ENCODE results near the gene EXOSC2. TPM values are rescaled to one million over a fixed set of nuclear protein-coding genes. Genes with fewer than 3 reads are reported as not detected.

EXOSC2 gene
- total and polyA plus RNA-seq, 2 of the 8 experiments (the other 6 are each of a cell fraction or from before 2014, with no cell fraction given), result 47.8 to 93.6 TPM

- Histone ChIP-seq H3K79me1 (ENCODE audit: low read depth, low read length) (no peaks in the 10 kb centered on the region), H2AFZ (ENCODE audit: low read length) (no peak overlapping the region), H3K9ac (replicated peaks in 1 of 4; ENCODE audit: extremely low read depth in 1 of 4, low read depth in 3 of 4, low read length in 3 of 4) (no peak overlapping the region), H4K91ac (replicated peaks; ENCODE audit: insufficient read length, low read length) (no peak overlapping the region), H3K23me2 (ENCODE audit: low read depth, low read length) (no peaks in the 10 kb centered on the region; the same call in 1 of the 2 replicates), H2BK20ac (ENCODE audit: low read length) (0 out of 2 replicates have a peak overlapping the region, but pooled peaks have one; percentile 48), H3K27ac (ENCODE audit: low read depth, low read length) (no peak overlapping the region), H2BK15ac (ENCODE audit: low read length) (peak overlapping the region; percentile 12; the same call in 1 of the 2 replicates), H3K4ac (replicated peaks; ENCODE audit: insufficient read length, low read depth, low read length) (no peak overlapping the region), H3K27me3 (replicated peaks in 1 of 4; ENCODE audit: control insufficient read depth in 3 of 4, extremely low read depth in 1 of 4, insufficient read depth in 3 of 4, low read length in 3 of 4) (peaks cover 0 to 12% (median 8%) of the 10 kb centered on the region in 4 experiments; a peak in 5 of 7 replicates), H3K4me2 (ENCODE audit: insufficient read depth in 1 of 2, low read depth in 2 of 2, low read length in 2 of 2) (no peak overlapping the region), H2BK120ac (replicated peaks; ENCODE audit: low read depth, low read length) (no peak overlapping the region), H2AK5ac (ENCODE audit: low read depth, low read length) (no peak overlapping the region), H3K9me3 (ENCODE audit: insufficient read depth in 2 of 2, low read depth in 1 of 2, low read length in 1 of 2) (no peaks in the 10 kb centered on the region), H3K14ac (ENCODE audit: insufficient read length) (no peak overlapping the region), H3K79me2 (ENCODE audit: control insufficient read depth in 1 of 2, insufficient read depth in 2 of 2, low read length in 2 of 2) (no peaks in the 10 kb centered on the region), H3K56ac (replicated peaks; ENCODE audit: insufficient read length, low read depth, low read length) (no peak overlapping the region), H3K18ac (ENCODE audit: extremely low read depth, low read length) (no peak overlapping the region), H4K5ac (ENCODE audit: insufficient read length, low read depth, low read length) (no peak overlapping the region), H4K20me1 (replicated peaks in 1 of 2; ENCODE audit: control insufficient read depth in 1 of 2, insufficient read depth in 2 of 2, low read length in 2 of 2) (peaks cover 0 to 2% of the 10 kb centered on the region in 2 experiments), H3K36me3 (ENCODE audit: control insufficient read depth in 2 of 4, insufficient read depth in 4 of 4, low read length in 3 of 4) (no peaks in the 10 kb centered on the region), H3K23ac (ENCODE audit: insufficient read length) (no peak overlapping the region), H3K4me1 (replicated peaks in 1 of 4; ENCODE audit: control insufficient read depth in 3 of 4, insufficient read depth in 4 of 4, low read length in 3 of 4) (no peaks in the 10 kb centered on the region), H3K4me3 (ENCODE audit: extremely low read depth in 1 of 4, insufficient read depth in 2 of 4, low read depth in 3 of 4, low read length in 4 of 4) (no peak overlapping the region), H2BK5ac (ENCODE audit: low read depth, low read length) (no peak overlapping the region), H4K8ac (ENCODE audit: extremely low read depth, insufficient read depth, low read length) (no peak overlapping the region), H2BK12ac (ENCODE audit: low read depth, low read length) (no peak overlapping the region)
- WGBS, 2 experiments (ENCODE audit: extremely low coverage in 1 of 2, insufficient coverage in 1 of 2, insufficient read length in 1 of 2, insufficient replicate concordance in 2 of 2, low coverage in 1 of 2, low lambda C conversion rate in 2 of 2, missing lambda C conversion rate in 1 of 2), result 91% methylated on average over 13 of the region's 15 CpGs; no CpG with 5 or more reads in 1 of the 2 experiments
- ChIA-PET POLR2A (ENCODE audit: partially characterized antibody) (interaction anchor here (0.6 kb wide), 1 partner anchor 30 kb away, joined by 3 read pairs; no protein-coding TSS in a partner anchor), CTCF (ENCODE audit: partially characterized antibody) (interaction anchor here (6.7 kb wide), 1 partner anchor 31 kb away, joined by 42 read pairs; no protein-coding TSS in a partner anchor)
- FAIRE-seq (no peak), DNase-seq (ENCODE audit: low read depth in 1 of 2, low spot score in 2 of 2) (no peak)
- no peak for TF ChIP-seq KDM5A (IDR thresholded peaks at IDR 0.05; ENCODE audit: low read length)
- TF ChIP-seq CHD2 (IDR thresholded peaks at IDR 0.05; ENCODE audit: low read length), result no peak
- TF ChIP-seq, protein P1, sequence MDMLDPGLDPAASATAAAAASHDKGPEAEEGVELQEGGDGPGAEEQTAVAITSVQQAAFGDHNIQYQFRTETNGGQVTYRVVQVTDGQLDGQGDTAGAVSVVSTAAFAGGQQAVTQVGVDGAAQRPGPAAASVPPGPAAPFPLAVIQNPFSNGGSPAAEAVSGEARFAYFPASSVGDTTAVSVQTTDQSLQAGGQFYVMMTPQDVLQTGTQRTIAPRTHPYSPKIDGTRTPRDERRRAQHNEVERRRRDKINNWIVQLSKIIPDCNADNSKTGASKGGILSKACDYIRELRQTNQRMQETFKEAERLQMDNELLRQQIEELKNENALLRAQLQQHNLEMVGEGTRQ (IDR thresholded peaks at IDR 0.05; ENCODE audit: low read length), result no peak
- no peak for TF ChIP-seq GABPA (IDR thresholded peaks at IDR 0.05; ENCODE audit: borderline replicate concordance, insufficient read depth, low read length)
- no peak for TF ChIP-seq TAF1 (IDR thresholded peaks at IDR 0.05; ENCODE audit: low read depth, low read length)
- TF ChIP-seq CREB1 (IDR thresholded peaks at IDR 0.05), result no peak
- TF ChIP-seq CEBPB (IDR thresholded peaks at IDR 0.05; ENCODE audit: low read depth, low read length), result no peak
- TF ChIP-seq YY1 (IDR thresholded peaks at IDR 0.05; ENCODE audit: low read depth, low read length), result no peak
- TF ChIP-seq JUN (IDR thresholded peaks at IDR 0.05; ENCODE audit: low read depth, low read length), result no peak
- no peak for TF ChIP-seq TBP (IDR thresholded peaks at IDR 0.05; ENCODE audit: low read depth, low read length)
- no peak for TF ChIP-seq EP300 (IDR thresholded peaks at IDR 0.05; ENCODE audit: borderline replicate concordance in 1 of 2, low read depth in 2 of 2, low read length in 2 of 2)
- TF ChIP-seq SIRT6 (IDR thresholded peaks at IDR 0.05; ENCODE audit: low read length), result no peak
- TF ChIP-seq TAF7 (optimal IDR thresholded peaks at IDR 0.05; ENCODE audit: borderline replicate concordance, low read depth, low read length), result no peak
- no peak for TF ChIP-seq SP4 (IDR thresholded peaks at IDR 0.05; ENCODE audit: low read length)
- no peak for TF ChIP-seq POLR2A (IDR thresholded peaks at IDR 0.05; ENCODE audit: control extremely low read depth in 1 of 2, low read depth in 2 of 2, low read length in 2 of 2)
Measured at GRCh38 chr9:130651221-130651620, 42.4 kb upstream of the EXOSC2 start.

Measured in H1 (cell line).